Cardiac fibroblast (primary cell): ENCODE data around the gene GNAT3.

ENCODE experiments used
- DNase-seq, 2 donors: peaks; one replicate each; pipeline versions ENCODE4 v3.0.0 to v3.0.0-alpha.2; 2010; ENCODE audit warnings: low read depth in 2 of 2
- H3K4me3 ChIP-seq, 2 donors: replicated peaks in 1 of 2; 1 replicate in 1 of 2; 2 replicates in 1 of 2; pipeline ENCODE4 v1.5.1; 2011; ENCODE audit warnings: low read depth in 2 of 2, low read length in 2 of 2, mild to moderate bottlenecking in 2 of 2, moderate library complexity in 1 of 2
- CTCF ChIP-seq: IDR thresholded peaks from one replicate; pipeline ENCODE4 v1.5.1; 2011; ENCODE audit warnings: low read depth, mild to moderate bottlenecking, low read length, inconsistent platforms

GNAT3 gene

GRCh38 chr7:80482950-80483349, 28.9 kb downstream of the GNAT3 start:
- no peak for TF ChIP-seq CTCF

DNA sequence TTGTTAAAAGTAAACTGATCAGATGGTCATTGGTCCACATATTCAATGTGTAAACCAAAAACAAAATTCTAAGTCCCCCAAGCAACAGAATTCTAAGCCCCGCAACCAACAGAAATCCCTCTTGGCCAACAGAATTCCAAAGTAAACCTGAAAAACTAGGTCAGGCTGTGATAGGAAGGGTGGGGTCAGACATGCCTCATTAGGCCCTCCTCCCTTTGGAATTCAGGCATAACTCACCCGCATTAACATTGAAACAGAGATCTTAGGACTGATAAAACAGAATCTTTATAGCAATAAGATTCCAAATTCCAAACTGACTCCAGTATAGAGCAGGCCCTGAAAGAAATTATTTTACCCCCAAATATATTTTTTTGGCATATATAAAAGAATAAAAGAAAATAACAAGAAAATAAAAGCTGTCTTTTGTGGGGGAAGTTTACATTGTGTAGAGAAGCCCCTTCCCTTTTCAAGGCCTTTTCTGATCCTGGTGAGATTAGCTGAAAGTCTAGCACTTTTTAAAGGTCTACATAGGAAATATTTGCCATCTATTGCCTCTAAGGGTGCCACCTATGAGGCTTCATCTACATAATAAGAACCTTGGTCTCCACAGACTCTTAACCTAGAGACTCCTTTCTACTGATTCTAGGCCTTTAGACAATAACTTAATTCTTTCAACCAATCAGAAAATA, 30.5 kb downstream of the GNAT3 start:
- TF ChIP-seq CTCF = no peak
- DNase-seq = peak in 1 of 2 donors; percentile 30
- H3K4me3 ChIP-seq = no peak overlapping the region

More at GRCh38 chr7:80482950-80483349, 28.9 kb downstream of the GNAT3 start:
- peak in 1 of 2 donors; percentile 36 for DNase-seq
- H3K4me3 ChIP-seq = no peak overlapping the region

- no peak for TF ChIP-seq CTCF
- no peak for DNase-seq
- H3K4me3 ChIP-seq = no peak overlapping the region
These were observed 31.3 kb downstream of the GNAT3 start for GRCh38 chr7:80480566-80480965.

DNA sequence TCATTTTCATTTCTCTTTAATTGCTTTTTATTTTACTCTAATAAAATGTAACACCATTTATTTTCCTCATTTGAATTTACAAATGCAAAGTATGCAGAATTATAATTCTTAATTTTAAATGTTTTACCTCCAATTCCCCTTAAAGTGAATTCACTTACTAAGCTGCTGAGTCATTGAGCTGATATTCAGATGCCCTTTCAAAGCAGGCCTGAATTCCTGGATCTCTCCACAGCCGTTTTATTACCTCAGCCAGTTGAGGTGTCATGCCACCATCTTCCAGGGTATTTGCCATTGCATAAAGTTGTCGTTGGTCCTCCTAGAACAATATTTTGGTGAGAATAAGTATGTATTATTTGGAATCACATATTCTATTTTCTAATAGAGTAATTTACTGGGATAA, 33.2 kb downstream of the GNAT3 start:
- no peak for TF ChIP-seq CTCF
- DNase-seq = peak; percentile 47 to 76
- no peak overlapping the region for H3K4me3 ChIP-seq

GRCh38 chr7:80476035-80476434, 35.8 kb downstream of the GNAT3 start:
- H3K4me3 ChIP-seq = no peak overlapping the region
- no peak for TF ChIP-seq CTCF
- no peak for DNase-seq

- no peak for TF ChIP-seq CTCF
- DNase-seq = no peak
- no peak overlapping the region for H3K4me3 ChIP-seq
These were observed 36.5 kb downstream of the GNAT3 start for GRCh38 chr7:80475383-80475782.

DNA sequence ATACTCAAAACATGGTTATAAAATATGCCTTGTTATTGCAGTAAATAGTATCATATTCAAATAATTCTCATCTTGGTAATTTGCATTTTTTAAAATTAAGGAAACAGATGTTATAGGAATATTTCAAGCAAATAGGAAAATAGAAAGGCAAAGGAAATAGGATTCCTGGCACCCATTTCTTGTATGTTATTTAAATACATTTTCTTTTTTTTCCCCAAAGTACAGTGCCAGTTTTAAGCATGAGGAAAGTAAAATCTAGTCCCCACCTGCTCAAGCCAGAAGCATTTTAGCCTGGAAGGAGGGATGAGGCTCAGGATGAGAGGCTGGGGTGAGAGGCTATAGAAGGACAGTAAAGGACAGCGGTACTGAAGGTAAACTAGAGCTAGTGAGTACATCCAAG, 38.1 kb downstream of the GNAT3 start:
- TF ChIP-seq CTCF = no peak
- H3K4me3 ChIP-seq = no peak overlapping the region
- no peak for DNase-seq
